ENCODE measurements around the gene RASSF6.
"Not testable (repeated sequence)": the region's sequence is repeated elsewhere in the genome, so short reads cannot be mapped to it uniquely, and the experiment has no call there.

RASSF6 gene

GRCh38 chr4:73575660-73576059 is 44.6 kb downstream of the RASSF6 start:
- no peak for DNase-seq

- DNase-seq: peak in 1 of 2 experiments; percentile 0
Measured at GRCh38 chr4:73573794-73574528, 46.3 kb downstream of the RASSF6 start.

DNA sequence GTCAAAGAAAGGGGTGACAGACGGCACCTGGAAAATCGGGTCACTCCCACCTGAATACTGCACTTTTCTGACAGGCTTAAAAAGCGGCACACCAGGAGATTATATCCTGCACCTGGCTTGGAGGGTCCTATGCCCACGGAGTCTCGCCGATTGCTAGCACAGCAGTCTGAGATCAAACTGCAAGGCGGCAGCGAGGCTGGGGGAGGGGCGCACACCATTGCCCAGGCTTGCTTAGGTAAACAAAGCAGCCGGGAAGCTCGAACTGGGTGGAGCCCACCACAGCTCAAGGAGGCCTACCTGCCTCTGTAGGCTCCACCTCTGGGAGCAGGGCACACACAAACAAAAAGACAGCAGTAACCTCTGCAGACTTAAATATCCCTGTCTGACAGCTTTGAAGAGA is 69.4 kb downstream of the RASSF6 start:
- DNase-seq: not testable (repeated sequence)

GRCh38 chr4:73544620-73545019 is 75.6 kb downstream of the RASSF6 start:
- DNase-seq: no peak

DNA sequence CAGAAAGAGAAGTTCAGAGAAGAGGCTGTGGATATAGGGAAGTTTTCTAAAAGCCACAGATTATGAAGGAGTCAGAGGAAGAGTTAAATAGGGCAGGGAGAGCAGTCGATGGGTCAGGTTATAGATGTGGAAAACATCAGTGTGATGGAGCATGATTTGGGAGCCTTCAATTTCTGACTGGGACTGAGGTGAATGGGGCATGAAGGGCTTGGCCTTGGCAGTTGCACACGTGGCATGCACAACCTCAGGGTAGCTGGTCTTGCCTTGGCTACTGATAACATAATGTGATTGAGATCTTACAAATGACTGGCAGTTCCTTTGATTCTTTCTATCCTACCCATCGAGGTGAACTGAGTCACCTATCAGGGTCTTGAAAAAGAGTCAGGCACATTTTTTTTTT is 79.0 kb downstream of the RASSF6 start:
- DNase-seq: no peak

DNA sequence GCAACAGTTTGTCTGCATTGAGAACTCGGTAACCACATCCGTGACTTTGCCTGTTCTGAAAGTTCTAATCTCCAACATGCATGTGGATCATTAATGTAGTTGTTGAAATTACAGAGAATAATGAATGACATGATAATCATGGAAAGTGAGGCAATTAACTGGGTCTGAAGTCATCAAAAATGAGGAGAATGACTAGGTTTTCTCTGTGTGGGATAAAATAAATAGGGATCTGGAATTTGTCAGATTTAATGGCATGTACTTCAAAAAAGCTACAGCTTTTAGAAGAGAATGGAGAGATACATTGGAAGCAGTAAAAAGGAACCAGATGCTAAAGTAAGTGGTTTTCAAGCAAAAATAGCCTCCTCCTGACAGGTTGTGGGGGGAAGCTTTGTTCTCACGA is 79.4 kb downstream of the RASSF6 start:
- DNase-seq: no peak

DNA sequence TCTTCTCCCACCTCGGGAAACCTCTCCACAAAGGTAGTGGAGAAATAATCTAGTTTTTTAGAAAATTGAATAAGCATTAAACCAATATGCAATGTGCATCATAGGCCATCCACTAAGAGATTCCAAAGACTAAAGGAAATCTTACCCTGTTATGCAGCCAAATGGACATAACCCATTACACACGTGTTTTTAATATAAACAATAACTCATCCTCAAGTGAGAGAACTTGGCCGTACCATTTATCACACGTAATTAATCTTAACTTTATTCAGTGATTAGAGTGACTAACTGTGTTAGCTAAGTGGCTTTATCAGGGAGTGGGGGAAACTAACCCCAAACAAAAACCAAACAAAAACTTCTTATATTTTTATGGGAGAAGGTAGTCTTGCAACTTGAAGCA is 80.8 kb downstream of the RASSF6 start:
- DNase-seq: no peak

DNA sequence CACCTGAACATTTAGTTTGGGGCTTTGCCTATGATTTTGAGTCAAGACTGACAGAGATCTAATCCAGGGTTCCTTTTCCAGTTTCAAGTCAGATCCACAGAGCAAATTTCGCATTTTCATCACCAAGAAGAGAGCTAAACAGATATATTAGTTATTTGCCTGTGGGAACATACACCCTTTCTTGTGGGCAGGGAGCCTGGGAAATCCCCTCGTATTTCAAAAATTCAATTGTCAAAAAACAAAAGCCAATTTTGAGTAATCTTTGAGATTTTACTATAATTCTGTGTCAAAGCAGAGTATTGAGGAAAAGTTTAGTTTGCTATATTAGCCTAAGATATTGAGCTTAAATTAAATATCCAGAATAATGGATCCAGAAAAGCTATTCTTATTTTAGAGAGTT is 82.1 kb downstream of the RASSF6 start:
- DNase-seq: no peak

DNA sequence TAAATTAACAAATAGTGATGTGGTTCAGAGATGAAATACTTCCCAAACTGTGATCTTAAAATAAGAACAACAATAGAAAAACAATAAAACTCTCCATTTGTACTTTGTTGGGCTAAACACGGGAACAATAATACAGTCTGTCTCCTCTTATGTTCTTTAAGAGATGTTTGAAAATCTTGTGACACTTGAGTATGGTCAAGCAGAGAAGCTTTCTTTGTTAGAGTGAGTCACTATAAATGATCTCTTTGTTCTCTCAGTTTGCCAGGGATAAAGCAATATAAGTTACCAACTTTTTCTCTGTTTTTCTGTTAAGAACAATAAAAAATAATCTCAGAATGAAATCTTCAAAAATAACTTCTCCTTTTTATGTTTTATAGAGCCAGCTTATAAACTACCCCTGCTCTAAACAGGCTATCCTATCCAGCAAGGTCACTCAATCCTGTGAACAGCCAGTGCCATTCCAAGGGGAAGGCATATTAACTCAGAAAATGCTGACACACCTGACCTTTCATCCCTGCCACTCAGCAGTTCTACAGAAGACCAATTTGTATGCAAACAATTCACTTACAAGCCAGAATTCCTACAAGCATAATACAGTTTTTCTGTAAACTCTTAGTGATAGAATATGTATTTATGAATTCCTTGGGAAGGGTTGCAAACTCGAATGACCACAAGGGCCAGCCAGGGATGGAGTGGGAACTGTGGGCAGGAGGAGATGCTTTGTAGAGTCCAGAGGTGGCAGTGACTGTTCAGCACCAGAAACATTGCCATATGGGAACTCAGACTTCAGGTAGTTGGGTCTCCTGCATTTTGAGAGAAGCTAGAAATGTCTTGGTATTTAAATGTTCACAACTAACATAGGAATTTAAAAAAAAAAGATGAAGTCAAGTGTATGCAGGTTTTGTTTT is 86.5 kb downstream of the RASSF6 start:
- no peak for DNase-seq

- no peak for DNase-seq
Measured at GRCh38 chr4:73528171-73528570, 92.1 kb downstream of the RASSF6 start.

DNA sequence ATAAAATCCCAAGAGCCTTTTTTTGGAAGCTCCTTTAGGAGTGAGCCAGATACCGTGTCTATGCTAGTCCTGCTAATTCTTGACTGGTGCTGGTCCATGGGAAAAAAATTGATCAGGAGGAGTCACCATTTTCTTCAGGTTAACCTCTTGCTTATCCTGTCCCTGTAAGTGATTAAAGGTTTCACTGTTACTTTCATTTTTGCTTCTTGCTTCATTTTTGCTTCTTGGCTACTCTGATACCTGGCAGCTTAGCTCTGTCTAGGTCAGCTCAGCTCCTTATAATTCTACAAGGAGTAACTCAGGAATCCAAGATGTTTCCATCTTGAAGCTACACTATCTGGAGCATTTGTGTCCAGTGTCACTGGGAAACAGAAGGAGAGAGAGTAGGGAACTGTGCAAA is 93.0 kb downstream of the RASSF6 start:
- no peak for DNase-seq

DNA sequence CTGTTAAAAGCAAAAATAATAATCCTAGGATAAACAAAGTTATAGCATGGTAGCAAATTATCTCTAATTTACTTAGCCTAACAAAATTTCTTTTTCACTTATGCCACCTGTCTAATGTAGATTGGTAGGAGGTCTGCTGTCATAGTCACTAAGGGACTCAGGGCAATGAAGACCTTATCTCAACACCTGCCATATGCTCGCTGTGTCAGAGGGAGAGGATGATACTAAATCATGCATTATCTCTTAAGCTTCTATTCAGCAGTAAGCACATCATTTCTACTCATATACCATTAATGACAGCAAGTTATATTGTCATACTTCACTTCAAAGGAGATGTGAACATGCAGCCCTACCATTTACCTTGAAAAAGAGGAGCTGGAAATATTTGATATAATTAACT is 94.6 kb downstream of the RASSF6 start:
- DNase-seq: no peak

- DNase-seq: no peak
Measured at GRCh38 chr4:73523126-73523525, 97.1 kb downstream of the RASSF6 start.

Measured in activated CD4-positive, alpha-beta T cell treated with anti-CD3 and anti-CD28 coated beads, Interleukin-2, amount 50 U/mL, for 4 hours (primary cell).